ENCODE data around the gene MIA3. TPM values are rescaled to one million over a fixed set of nuclear protein-coding genes. Genes with fewer than 3 reads are reported as not detected.

MIA3 gene
- polyA plus RNA-seq, 1 donor = 90.4 TPM

Other genes with a start within 250 kb of the MIA3 start
- 1.8 TPM for gene HHIPL2, start 70.0 kb upstream of the MIA3 start, polyA plus RNA-seq (ENCODE audit: insufficient read length)
- gene TAF1A, start 28.2 kb upstream of the MIA3 start, polyA plus RNA-seq (ENCODE audit: insufficient read length) = 17.3 TPM
- 72.3 TPM for gene AIDA, start 94.4 kb downstream of the MIA3 start, polyA plus RNA-seq (ENCODE audit: insufficient read length)
- 56.3 TPM for gene BROX, start 94.5 kb downstream of the MIA3 start, polyA plus RNA-seq (ENCODE audit: insufficient read length)
- gene FAM177B, start 119.1 kb downstream of the MIA3 start, polyA plus RNA-seq (ENCODE audit: insufficient read length) = not detected
- gene DISP1, start 196.9 kb downstream of the MIA3 start, polyA plus RNA-seq (ENCODE audit: insufficient read length) = 17.2 TPM

Data from left kidney (tissue), 1 donor.